Esophagus mucosa (tissue), 1 donor: ENCODE measurements around the gene SLC5A10. TPM values are rescaled to one million over a fixed set of nuclear protein-coding genes. Genes with fewer than 3 reads are reported as not detected.

Experiments used
- ATAC-seq: fragments of 200-7000 bp; cut with Tn5 transposase; one replicate; pipeline ENCODE4 v1.9.1; 2020
- total RNA-seq: library from RNA; stranded (reverse); gene quantifications from one replicate; pipeline ENCODE4 v1.2.4, GENCODE V29; 2023
- donor health status: DM: yes; HTN: yes; CAD: no.

The SLC5A10 gene
- total RNA-seq, 1 donor from 2014 or later: 0.64 TPM

- no peak for ATAC-seq
Measured at GRCh38 chr17:18965530-18966236, 13.7 kb downstream of the SLC5A10 start.

DNA sequence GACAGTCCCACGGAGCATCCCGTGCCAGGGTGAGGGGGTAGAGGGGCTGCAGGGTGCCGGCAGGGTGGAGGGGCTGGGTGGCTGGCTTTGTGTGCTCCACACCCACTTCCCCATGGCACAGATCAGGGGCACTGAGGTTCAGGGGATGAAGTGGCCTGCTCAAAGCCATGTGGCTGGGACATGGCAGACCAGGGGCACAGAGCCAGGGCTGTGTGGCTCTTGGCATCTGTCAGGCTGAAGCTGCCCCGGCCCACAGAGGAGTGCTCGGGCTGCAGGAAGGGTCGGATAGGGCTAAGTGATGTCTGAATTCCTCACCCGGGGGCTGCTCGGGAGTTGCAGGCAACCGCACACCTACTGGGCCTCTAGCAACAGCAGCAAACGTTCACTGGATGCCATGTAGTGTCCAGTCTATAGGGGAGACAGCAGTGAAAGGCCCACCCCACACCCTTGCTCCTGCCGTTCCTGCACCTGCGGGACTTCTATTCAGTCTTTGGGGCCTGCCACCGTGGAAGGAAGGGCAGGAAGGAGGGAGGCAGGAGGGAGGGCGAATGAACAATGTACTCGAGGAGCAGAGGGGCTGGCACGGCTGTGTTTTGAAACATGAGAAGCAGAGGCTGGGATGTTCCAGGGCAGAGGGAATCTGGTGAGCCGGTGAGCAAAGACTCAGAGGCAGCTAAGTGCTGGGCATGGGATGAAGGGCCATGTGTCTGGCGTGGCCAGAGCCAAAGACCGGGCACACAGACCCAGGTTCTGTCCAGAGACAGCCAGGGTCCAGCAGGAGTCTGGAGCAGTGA lies 15.1 kb downstream of the SLC5A10 start:
- ATAC-seq: no peak

DNA sequence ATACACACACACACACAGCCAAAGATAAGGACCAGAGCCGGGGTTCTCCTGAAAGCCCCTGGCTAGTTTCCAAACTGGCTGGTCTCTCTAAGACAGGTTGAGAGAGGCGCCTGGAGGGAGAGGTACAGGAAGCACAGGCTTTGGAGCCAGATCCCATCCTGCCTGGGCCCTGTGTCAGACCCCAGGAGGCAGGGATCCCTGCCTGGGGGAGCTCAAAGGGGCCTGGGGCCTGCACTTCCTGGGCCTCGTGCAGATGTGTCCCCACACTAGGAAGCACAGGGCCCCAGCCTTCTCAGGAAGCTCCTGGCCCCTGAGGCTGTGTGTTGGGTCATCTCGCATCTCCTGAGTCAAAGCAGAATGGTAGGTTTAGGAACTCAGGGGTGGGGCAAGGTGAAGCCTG lies 16.0 kb downstream of the SLC5A10 start:
- peak; percentile 72 for ATAC-seq

DNA sequence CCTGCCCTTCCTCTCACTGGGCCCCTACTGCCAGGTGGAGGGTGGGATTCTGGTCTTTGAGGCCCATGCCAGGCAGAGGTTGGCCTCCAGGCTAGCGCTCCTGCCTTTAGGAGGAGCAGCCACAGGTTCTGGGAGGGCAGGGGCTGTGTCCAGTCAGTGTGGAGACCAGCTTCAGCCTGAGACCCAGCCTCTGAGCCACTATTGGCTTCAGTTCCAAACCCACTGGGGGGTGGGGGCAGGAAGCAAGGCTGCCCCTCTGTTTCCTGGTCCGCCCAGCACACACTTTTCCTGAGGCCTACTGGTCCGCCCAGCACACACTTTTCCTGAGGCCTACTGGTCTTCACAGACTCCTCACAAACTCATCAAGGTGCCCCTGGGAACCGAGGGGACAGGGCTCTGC lies 16.4 kb downstream of the SLC5A10 start:
- ATAC-seq: no peak

- peak; percentile 74 for ATAC-seq
Measured at GRCh38 chr17:18968945-18969887, 17.3 kb downstream of the SLC5A10 start.

DNA sequence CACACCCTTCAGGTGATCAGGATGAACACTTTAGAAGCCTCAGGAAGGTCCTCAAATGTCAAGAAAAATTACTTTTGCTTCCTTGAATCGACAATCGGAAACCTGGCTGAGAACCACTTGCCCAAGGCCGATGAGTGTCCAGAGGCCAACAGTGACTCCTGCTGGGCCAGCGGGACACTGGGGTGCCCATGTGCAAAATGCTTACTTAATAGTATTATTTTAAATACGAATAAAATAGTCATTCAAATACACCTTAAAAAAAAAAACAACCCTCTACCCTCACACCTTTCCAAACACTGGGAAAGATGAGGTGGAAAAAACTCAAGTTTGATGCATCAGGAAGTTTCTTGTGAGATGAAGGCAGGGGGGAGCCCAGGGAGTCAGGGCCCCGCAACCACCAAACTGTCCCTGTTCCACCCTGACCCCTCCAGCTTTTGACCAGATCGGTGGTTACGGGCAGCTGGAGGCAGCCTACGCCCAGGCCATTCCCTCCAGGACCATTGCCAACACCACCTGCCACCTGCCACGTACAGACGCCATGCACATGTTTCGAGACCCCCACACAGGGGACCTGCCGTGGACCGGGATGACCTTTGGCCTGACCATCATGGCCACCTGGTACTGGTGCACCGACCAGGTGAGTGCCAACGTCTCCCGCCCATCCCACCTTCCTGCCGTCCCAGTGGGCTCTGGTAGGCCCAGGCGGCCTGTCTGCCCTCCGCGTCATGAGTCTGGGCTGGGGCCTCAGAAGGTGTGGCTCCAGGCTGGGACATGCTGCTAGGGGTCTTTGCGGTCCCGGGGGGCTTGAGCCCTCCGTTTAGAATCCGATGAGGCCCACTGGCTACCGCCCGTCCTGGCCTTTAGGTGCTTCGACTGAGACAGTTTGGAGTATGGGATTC lies 18.9 kb downstream of the SLC5A10 start:
- no peak for ATAC-seq

GRCh38 chr17:18971801-18972200 lies 19.8 kb downstream of the SLC5A10 start:
- ATAC-seq: no peak

- peak; percentile 71 for ATAC-seq
Measured at GRCh38 chr17:18974407-18975149, 22.6 kb downstream of the SLC5A10 start.

DNA sequence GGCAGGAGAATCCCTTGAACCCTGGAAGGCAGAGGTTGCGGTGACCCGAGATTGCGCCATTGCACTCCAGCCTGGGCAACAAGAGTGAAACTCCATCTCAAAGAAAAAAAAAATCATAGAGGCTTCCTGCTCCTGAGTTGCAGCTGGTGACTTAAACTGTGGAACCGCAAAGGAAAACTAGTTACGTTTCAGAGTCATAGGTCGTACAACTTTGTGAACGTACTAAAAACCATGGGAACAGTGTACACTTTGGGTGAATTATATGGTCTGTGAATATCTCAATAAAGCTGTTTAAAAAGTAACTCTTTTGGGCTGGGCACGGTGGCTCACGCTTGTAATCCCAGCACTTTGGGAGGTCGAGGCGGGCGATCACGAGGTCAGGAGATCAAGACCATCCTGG lies 23.6 kb downstream of the SLC5A10 start:
- no peak for ATAC-seq

- no peak for ATAC-seq
Measured at GRCh38 chr17:18976201-18976600, 24.2 kb downstream of the SLC5A10 start.

DNA sequence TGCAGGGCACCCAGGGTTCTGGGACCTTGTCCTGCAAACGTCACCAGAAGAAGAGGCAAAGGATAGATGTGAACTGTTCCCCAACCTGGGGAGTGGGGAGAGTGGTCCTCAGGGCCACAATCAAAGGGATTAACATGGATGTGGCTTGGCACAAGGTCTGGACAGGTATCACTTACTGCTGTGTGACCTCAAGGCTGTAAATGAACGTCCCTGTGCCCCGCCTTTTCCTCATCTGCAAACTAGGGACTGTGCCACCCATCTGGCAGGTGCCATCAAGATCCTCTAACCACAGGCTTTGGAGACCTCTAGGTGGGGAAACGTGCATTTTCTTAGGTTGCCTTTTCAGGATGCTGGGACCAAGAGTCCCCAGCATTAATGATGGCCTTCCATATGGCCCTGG lies 25.1 kb downstream of the SLC5A10 start:
- ATAC-seq: no peak

GRCh38 chr17:18977646-18978045 lies 25.7 kb downstream of the SLC5A10 start:
- no peak for ATAC-seq

- no peak for ATAC-seq
Measured at GRCh38 chr17:18978050-18978449, 26.1 kb downstream of the SLC5A10 start.

DNA sequence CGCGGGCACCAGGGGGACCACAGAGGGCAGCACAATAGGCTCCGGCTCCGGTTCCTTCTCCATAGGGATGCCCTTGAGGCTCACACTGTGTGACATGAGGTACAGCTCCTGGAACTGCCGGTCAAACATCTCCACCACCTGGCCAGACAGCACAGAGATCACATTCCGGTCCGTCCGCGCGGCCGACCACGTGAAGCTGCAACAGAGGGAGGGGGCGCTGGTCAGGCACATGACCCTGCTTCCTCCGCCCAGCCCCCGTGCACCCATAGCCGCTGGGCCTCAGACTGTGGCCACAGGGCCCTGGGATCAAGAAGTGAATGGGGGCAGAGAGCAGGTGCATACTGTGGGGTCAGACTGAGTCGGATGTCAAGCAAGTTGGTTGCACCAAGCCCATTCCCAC lies 26.7 kb downstream of the SLC5A10 start:
- ATAC-seq: no peak

DNA sequence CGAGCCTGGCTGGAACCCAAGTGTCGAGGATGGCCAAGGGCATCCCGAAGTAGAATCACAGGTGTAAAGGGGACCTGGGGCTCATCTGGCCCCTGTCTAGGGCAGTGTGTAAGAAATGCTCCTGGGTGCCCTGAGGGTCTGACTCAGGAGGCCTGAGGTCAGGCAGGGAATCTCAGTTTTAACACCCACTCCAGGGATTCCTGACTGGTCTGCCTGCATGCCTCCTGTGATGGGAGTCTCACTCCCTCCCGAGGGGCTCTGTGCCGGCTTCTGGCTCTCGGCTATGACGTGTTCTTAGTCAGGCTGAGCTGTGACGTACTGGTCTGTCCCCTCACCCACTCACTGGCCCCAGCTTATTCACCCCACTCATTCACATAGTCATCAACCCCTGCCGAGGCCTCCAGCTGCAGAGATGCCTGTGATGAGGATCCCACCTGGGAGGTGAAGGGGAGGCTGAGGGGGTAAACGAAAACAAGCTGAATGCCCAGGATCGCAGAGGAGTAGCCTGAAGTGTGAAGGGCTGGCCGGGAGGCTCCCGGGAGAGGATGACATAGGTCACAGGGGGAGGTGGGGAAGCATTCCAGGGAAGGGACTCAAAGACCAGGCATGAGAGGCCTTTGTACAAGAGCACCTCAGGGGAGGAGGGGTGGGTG lies 28.8 kb downstream of the SLC5A10 start:
- ATAC-seq: no peak

DNA sequence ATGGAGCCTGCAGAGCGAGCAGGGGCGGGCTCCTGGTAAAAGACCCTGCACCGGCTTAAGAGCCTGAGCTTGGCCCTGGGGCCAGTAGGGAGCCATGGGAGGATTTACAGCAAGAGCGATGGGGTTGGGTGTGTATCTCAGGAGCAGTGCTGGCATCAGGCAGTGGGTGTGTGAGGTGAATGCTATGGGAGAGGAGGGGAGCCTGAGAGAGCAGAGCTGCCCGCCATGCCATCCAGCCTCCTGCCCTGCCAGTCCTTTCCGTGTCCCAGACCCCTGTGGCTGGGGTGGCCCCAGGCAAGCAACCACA lies 29.3 kb downstream of the SLC5A10 start:
- no peak for ATAC-seq

GRCh38 chr17:18981642-18982424 lies 29.9 kb downstream of the SLC5A10 start:
- ATAC-seq: peak; percentile 81

DNA sequence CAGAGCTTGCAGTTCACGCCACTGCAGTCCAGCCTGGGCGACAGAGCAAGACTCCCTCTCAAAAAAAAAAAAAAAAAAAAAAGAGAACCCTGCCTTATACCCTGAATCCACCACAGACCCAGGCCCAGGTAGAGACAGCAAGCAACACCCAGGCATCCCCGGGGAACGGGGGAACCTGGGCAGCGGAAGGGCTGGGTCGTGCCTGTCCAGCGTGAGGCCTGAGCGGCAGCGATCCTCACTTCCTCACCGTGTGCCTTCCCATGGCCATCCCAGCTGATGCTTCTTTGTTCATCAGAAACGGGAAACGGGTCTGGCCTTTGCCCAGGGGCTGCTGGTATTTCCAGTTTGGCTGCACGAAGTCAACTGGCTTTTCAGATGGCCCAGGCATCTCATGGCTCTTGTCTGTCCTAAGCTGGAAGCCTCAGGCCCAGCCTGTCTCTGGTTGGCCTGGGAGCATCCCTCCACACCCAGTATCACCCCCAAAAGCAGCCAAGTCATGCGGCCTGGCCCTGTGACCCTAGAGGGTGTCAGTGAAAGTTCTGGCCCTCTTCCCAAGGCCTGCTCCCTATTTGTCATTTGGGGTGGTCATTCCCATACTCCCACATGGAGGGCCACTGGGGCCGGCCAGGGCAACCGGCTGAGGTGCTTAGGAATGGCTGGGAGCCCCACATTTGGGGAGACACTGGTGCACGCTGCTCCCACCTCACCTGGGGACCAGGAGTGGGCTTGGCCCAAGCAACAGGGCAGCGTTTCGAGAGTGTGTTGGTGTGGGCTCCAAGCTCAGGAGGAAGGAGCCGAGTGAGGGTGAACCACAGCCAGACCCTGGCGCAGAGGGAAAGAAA lies 32.5 kb downstream of the SLC5A10 start:
- no peak for ATAC-seq

DNA sequence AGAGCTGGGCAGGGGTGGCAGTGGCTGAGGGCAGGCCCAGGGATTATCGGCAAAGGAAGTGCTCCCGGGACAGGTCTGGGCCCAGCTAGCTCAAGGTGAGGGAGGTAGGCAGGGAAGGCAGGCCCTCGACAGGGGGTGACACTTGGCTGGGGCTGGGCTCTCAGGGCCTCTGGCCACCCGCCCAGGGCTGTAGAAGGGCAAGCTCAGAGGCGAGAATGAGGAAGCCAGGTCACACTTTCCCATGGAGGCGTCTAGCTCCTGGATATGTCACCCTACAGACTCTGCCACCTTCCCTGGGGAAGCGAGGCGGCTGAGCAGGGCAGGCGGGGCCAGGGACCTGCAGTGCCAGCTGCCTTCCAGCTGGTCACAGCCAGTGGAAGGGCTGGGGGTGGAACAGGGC lies 33.5 kb downstream of the SLC5A10 start:
- ATAC-seq: peak; percentile 63
